Measurements from ENCODE around the gene FCHSD1. TPM values are rescaled to one million over a fixed set of nuclear protein-coding genes. Genes with fewer than 3 reads are reported as not detected.

FCHSD1 gene
- 33.0 TPM for total RNA-seq

- intact Hi-C loops (cut with DNase I): no loop called here
- DNase-seq (ENCODE audit: low spot score) (peak; percentile 95), ATAC-seq (peak; percentile 98)
Observed at GRCh38 chr5:141650851-141651727, at the start of gene FCHSD1. FCHSD1 (minus strand) TSS chr5:141651418; CDS start chr5:141651368, 50 bp downstream.

DNA sequence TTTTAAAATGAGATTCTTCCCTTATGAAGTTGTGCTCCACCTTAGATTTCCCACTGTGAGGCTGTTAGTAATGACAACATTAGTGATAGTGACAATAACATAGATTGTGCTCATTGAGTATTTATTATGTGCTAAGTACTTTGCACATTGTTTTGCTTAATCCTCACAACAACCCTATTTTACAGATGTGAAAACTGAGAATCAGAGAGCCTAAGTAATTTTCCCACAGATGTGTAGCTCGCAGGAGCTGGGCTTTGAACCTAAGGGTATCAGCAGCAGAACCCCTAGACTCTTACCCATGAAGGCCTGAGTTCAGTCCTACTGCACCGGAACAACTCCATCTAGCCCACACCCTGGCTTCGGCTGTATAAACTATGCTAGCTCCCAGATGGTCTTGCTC is 46.4 kb upstream of the FCHSD1 start:
- DNase-seq (ENCODE audit: low spot score) (no peak), ATAC-seq (no peak)
- intact Hi-C loops (cut with DNase I): no loop called here

GRCh38 chr5:141696431-141696830 is 45.2 kb upstream of the FCHSD1 start:
- DNase-seq (ENCODE audit: low spot score) (no peak), ATAC-seq (no peak)
- intact Hi-C loops (cut with DNase I): no loop called here

GRCh38 chr5:141695627-141696215 is 44.5 kb upstream of the FCHSD1 start:
- ATAC-seq (no peak), DNase-seq (ENCODE audit: low spot score) (no peak)
- intact Hi-C loops (cut with DNase I): no loop called here

GRCh38 chr5:141694479-141694878 is 43.3 kb upstream of the FCHSD1 start:
- intact Hi-C loops (cut with DNase I): loop anchor here (5.0 kb wide), 1 partner anchor 263 kb away; the partner anchor contains the start of gene PCDH12
- DNase-seq (ENCODE audit: low spot score): no peak
- ATAC-seq: no peak

- no peak for DNase-seq (ENCODE audit: low spot score)
- intact Hi-C loops (cut with DNase I): loop anchor here (5.0 kb wide), 1 partner anchor 264 kb away; the partner anchor contains the start of gene PCDH12
- ATAC-seq: no peak
Observed at GRCh38 chr5:141692919-141693725, 41.9 kb upstream of the FCHSD1 start.

- ATAC-seq: no peak
- intact Hi-C loops (cut with DNase I): loop anchor here (5.0 kb wide), 1 partner anchor 265 kb away; the partner anchor contains the start of gene PCDH12
- DNase-seq (ENCODE audit: low spot score): no peak
Observed at GRCh38 chr5:141692533-141692888, 41.3 kb upstream of the FCHSD1 start.

DNA sequence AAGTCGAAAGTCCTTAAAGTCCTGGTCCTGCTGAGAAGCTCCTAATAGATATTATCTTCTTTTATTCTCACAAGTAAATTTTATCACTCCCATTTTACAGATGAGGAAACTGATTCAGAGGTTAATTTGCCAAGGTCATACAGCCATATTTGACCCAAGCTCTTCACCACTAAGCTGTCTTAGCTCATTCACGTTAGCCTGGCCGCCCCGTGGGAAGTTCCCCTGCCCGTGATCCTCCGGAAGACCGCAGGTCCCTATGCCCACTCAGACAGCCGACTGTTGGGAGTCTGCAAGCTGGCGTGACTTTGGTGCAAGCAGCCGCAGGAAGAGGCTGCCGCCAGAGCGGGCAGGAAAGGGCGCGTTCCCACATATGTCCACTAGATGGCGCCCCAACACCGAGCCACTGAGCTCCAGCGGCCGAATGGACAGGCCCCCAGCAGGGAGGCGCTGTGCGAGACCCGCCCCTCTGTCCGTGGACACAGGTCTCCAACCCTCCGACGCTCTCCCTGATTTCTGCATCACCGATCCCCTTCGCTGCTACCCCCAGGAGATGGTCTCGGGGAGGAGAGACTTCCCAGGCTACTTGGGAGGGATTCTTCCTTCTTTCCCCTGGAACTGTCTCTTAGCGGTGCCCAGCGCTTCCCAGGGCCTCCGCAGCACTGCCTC is 40.8 kb upstream of the FCHSD1 start:
- intact Hi-C loops (cut with DNase I): loop anchor here (5.0 kb wide), 1 partner anchor 265 kb away; the partner anchor contains the start of gene PCDH12
- peak; percentile 92 for DNase-seq (ENCODE audit: low spot score)
- peak; percentile 94 for ATAC-seq

DNA sequence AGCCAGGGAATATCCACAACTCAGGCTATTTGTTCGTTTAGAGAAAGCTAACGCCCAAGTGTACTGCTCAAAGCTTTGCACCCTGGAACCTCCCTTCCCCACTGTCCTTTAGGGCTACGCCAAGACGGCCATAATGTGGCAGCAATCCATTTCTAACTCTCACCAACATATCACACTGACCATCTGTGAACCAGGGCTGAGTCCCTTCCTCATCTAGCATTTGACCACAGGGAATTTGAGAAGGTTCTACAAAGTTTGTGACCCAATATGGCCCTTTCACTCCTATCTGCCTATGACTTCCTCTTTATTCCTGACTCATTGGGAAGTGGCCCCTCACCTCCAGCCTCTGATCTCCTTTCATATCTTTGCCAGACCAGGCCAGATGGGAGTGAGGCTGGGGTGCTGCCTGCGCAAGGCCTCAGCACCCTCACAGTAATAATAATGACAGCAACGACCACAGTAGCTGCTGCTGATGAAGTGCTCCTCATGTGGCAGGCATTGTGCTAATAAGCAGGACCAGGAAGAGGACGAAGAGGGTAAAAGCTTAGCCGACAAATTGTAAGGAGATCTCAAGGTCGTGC is 40.2 kb upstream of the FCHSD1 start:
- intact Hi-C loops (cut with DNase I): loop anchor here (5.0 kb wide), 1 partner anchor 266 kb away; the partner anchor contains the start of gene PCDH12
- DNase-seq (ENCODE audit: low spot score): no peak
- ATAC-seq: no peak

GRCh38 chr5:141686648-141687416 is 35.6 kb upstream of the FCHSD1 start:
- DNase-seq (ENCODE audit: low spot score): no peak

DNA sequence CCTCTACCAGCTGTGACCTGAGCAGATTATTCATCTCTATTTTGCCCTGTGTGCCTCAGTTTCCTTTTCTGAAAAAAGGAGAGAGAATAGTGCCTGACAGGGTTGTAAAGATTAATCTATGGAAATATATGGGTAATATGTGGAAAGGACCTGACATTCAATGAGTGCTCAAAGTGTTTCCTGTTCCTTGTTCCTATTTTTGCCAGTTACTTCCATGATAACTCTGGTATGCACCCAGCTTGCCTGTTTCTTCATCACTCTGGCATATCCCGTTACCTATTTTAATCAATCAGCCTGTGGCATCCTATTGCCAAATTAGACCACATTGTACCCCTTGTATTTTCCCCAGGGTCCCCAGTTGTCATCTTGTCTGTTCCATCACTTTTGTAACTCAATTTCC is 34.4 kb upstream of the FCHSD1 start:
- no peak for ATAC-seq
- intact Hi-C loops (cut with DNase I): no loop called here
- no peak for DNase-seq (ENCODE audit: low spot score)

More at GRCh38 chr5:141686648-141687416, 35.6 kb upstream of the FCHSD1 start:
- ATAC-seq: no peak
- intact Hi-C loops (cut with DNase I): no loop called here

DNA sequence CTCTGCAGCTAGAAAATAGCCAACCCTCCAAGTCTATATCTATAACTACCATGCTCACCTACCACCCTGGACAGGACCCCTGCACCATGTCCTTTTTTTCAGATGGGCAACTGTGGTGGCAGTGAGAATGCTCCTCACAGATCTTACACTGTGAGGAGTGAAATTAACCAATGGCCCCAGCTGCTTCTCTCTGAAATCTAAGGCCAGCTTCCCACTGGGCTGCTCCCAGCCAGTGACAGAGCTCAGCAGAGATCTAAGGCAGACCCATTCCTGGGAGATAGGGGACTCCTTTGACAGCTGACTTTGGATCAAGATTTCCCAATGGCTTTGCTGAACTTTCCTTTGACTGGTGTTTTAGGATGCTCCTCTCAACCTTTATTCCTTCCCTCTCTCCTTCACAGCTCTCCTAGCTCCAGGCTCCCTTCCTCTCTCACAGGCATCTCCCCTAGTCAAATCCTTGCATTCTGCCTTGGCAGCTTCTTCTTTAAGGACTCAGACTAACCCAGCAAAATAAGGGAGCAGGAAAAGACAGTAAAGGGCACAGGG is 32.5 kb upstream of the FCHSD1 start:
- intact Hi-C loops (cut with DNase I): no loop called here
- DNase-seq (ENCODE audit: low spot score) (no peak), ATAC-seq (no peak)

DNA sequence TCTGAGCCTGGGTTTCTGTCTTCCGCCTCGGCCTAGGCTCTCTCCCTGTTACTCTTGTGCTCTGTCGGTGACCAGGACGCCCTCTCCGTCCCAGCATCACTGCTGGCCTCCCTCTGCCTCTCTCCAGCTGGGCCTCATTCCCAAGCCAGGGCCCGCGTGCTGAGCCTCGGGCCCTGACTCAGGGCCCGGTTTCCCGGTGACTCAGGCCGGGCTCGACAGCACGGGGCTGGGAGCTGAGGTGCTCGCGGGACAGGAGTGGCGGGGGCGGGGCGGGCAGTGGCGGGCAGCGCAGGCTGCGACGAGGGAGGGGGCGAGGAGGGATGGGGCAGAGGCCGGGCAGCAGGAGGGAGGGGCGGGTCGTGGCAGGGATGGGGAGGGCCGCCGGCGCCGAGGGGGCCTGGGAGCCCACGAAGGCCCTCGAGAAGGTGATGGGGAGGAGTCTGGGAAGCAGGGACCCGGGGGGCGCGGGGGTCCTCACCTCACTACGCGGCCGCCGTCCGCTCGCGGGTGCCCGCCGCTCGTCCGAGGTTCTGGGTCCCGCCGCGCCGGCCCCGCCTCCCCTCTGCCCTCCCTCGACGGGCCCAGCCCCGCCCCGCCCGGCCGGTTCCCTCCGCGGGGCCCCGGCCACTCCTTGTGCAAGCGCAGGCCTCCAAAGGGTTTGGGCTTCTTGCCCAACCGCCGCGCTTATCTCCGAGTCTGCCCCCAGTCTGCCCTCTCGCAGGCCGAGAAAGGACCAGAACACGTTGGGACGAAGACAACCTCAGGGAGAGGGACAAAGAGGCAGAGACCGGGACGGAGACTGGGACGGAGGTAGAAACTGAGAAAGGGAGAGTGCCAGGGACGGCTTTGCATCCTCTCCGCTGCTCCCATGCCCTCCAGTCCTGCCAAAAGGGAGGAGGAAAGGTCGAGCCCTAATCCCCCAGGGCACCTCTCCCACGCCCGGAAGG is 30.8 kb upstream of the FCHSD1 start, which contains the start of gene ARAP3:
ARAP3 (minus strand) TSS at position 536 of the 947 bp plus-strand sequence. CDS start 1,744 bp downstream, outside the sequence.
- peak; percentile 85 for DNase-seq (ENCODE audit: low spot score)
- ATAC-seq: peak; percentile 89
- intact Hi-C loops (cut with DNase I): no loop called here

- intact Hi-C loops (cut with DNase I): no loop called here
Observed at GRCh38 chr5:141681295-141681694, 30.1 kb upstream of the FCHSD1 start.

DNA sequence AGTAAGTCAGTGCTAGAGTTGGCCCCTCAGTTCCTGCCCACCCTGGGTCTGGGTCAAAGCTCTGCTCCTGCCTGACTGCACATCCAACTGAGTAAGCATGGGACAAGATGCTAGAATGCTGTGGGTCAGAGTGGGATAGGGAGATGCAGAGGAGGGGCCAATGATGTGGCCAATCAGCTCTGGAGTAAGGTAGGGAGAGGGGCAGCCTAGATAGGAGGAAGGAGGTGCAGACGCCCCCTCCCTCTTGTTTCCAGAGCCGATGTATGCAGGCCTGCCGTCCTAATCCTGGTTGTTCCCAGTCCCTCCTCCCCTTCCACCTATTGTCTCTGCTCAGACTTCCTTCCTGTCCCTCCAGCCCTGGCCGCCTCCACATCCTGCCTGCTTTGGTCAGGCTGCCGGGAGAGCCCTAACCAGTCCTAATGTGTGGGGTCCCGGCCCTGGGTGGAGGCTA is 29.6 kb upstream of the FCHSD1 start:
- DNase-seq (ENCODE audit: low spot score): no peak
- intact Hi-C loops (cut with DNase I): no loop called here
- ATAC-seq: peak; percentile 18

More at GRCh38 chr5:141681295-141681694, 30.1 kb upstream of the FCHSD1 start:
- DNase-seq (ENCODE audit: low spot score) (no peak), ATAC-seq (no peak)

GRCh38 chr5:141680178-141680577 is 29.0 kb upstream of the FCHSD1 start:
- intact Hi-C loops (cut with DNase I): no loop called here
- ATAC-seq (no peak), DNase-seq (ENCODE audit: low spot score) (no peak)
